GM21576 (cell line): ENCODE data around the gene POLR2H.
A peak's percentile ranks its signal among the peaks of the same experiment; 100 is the strongest.

Experiments
- ATAC-seq: cut with Tn5 transposase; IDR thresholded peaks from one replicate; pipeline ENCODE4 v1.9.1; 2021; ENCODE audit warnings: mild to moderate bottlenecking, moderate library complexity; ENCODE audit not compliant: unreplicated experiment

Gene POLR2H

GRCh38 chr3:184352149-184352785 lies 9.2 kb upstream of the POLR2H start:
- no peak for ATAC-seq

GRCh38 chr3:184352897-184353545 lies 8.5 kb upstream of the POLR2H start:
- ATAC-seq: no peak

- ATAC-seq: no peak
Measured at GRCh38 chr3:184353546-184353941, 8.0 kb upstream of the POLR2H start.

- ATAC-seq: no peak
Measured at GRCh38 chr3:184354121-184354728, 7.3 kb upstream of the POLR2H start.

- ATAC-seq: no peak
Measured at GRCh38 chr3:184354754-184355153, 6.8 kb upstream of the POLR2H start.

- ATAC-seq: no peak
Measured at GRCh38 chr3:184355261-184356040, 6.1 kb upstream of the POLR2H start.

- ATAC-seq: no peak
Measured at GRCh38 chr3:184357248-184358123, 4.0 kb upstream of the POLR2H start.

GRCh38 chr3:184358124-184358767 lies 3.3 kb upstream of the POLR2H start:
- ATAC-seq: no peak

- no peak for ATAC-seq
Measured at GRCh38 chr3:184358921-184359350, 2.6 kb upstream of the POLR2H start.

GRCh38 chr3:184359610-184360009 lies 1.9 kb upstream of the POLR2H start:
- ATAC-seq: no peak

GRCh38 chr3:184360070-184360928 lies 1.2 kb upstream of the POLR2H start:
- no peak for ATAC-seq

- no peak for ATAC-seq
Measured at GRCh38 chr3:184360929-184361531, 480 bp upstream of the POLR2H start.

- ATAC-seq: no peak
Measured at GRCh38 chr3:184361932-184362667, 590 bp downstream of the POLR2H start.

GRCh38 chr3:184362668-184363546 lies 1.4 kb downstream of the POLR2H start:
- peak; percentile 89 for ATAC-seq

GRCh38 chr3:184366619-184367289 lies 5.2 kb downstream of the POLR2H start:
- no peak for ATAC-seq

GRCh38 chr3:184368116-184368515 lies 6.6 kb downstream of the POLR2H start:
- ATAC-seq: no peak
